Endothelial cell of umbilical vein (primary cell): ENCODE data around the gene RAD51B.

Experiments
- EZH2 ChIP-seq: IDR thresholded peaks from 2 replicates; pipeline ENCODE4 v1.6.1; 2012; ENCODE audit warnings: borderline replicate concordance, low read depth, mild to moderate bottlenecking, moderate library complexity, low read length, inconsistent platforms; ENCODE audit not compliant: severe bottlenecking
- MYC ChIP-seq: IDR thresholded peaks from one replicate; pipeline ENCODE4 v1.6.1; 2011; ENCODE audit warnings: mild to moderate bottlenecking, low read depth, low read length
- POLR2A ChIP-seq: IDR thresholded peaks from 2 replicates; pipeline ENCODE4 v1.6.1; 2012; ENCODE audit warnings: low read depth, mild to moderate bottlenecking, control low read depth, low read length
- TF ChIP-seq, protein P1 (sequence below), 2 donors: IDR thresholded peaks; 1 replicate in 1 of 2; 2 replicates in 1 of 2; pipeline ENCODE4 v1.5.1; 2011; ENCODE audit warnings: low read length in 2 of 2, mild to moderate bottlenecking in 2 of 2, moderate library complexity in 2 of 2, control low read depth in 1 of 2, inconsistent platforms in 1 of 2, low read depth in 1 of 2; ENCODE audit not compliant: insufficient read depth in 1 of 2; ENCODE audit errors: extremely low read depth in 1 of 2
- TF ChIP-seq, protein P2 (sequence below): IDR thresholded peaks from 2 replicates; pipeline ENCODE4 v1.6.1; 2011; ENCODE audit not compliant: insufficient read depth, insufficient read length

DNA sequence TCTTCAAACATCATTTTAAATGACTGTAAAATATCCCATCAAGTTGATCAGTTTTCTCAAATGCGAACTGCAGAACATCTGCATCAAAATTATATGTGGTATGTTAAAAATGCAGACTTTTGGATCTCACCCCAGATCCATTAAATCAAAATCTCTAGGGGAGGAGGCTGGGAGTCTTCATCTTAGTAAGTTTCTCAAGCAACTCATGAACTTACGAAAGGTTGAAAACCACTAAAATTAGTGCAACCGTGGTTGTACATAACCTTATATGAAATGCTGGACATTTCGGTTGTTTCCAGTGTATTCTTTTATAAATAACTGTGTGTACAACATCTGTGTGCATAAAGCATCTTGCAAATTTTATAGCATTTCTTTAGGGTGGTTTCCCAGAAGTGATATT lies 934.1 kb downstream of the RAD51B start:
- TF ChIP-seq, protein P1, sequence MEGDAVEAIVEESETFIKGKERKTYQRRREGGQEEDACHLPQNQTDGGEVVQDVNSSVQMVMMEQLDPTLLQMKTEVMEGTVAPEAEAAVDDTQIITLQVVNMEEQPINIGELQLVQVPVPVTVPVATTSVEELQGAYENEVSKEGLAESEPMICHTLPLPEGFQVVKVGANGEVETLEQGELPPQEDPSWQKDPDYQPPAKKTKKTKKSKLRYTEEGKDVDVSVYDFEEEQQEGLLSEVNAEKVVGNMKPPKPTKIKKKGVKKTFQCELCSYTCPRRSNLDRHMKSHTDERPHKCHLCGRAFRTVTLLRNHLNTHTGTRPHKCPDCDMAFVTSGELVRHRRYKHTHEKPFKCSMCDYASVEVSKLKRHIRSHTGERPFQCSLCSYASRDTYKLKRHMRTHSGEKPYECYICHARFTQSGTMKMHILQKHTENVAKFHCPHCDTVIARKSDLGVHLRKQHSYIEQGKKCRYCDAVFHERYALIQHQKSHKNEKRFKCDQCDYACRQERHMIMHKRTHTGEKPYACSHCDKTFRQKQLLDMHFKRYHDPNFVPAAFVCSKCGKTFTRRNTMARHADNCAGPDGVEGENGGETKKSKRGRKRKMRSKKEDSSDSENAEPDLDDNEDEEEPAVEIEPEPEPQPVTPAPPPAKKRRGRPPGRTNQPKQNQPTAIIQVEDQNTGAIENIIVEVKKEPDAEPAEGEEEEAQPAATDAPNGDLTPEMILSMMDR (IDR thresholded peaks at IDR 0.05; ENCODE audit: extremely low read depth in 1 of 2, insufficient read depth in 1 of 2, low read depth in 1 of 2, low read length in 2 of 2) = no peak
- TF ChIP-seq MYC (no peak), EZH2 (no peak), POLR2A (no peak)
- TF ChIP-seq, protein P2, sequence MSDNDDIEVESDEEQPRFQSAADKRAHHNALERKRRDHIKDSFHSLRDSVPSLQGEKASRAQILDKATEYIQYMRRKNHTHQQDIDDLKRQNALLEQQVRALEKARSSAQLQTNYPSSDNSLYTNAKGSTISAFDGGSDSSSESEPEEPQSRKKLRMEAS = no peak
